ENCODE data around the gene OCA2. TPM values are rescaled to one million over a fixed set of nuclear protein-coding genes. Genes with fewer than 3 reads are reported as not detected.

OCA2 gene
- total and polyA plus RNA-seq, 2 donors from 2014 or later = 0.45 to 2.5 TPM

- Histone ChIP-seq H3K4me1 (ENCODE audit: control insufficient read depth in 2 of 3, insufficient read depth in 2 of 3, low read depth in 1 of 3, low read length in 3 of 3) (no peaks in the 10 kb centered on the region), H3K9me3 (ENCODE audit: control insufficient read depth in 2 of 3, insufficient read depth in 1 of 3, low read length in 3 of 3) (peaks cover 0 to 6% (median 3%) of the 10 kb centered on the region in 3 donors), H3K36me3 (ENCODE audit: control insufficient read depth in 2 of 3, insufficient read depth in 3 of 3, low read length in 3 of 3) (no peaks in the 10 kb centered on the region), H3K27me3 (ENCODE audit: control insufficient read depth, insufficient read depth, low read length) (no peaks in the 10 kb centered on the region), H3K27ac (ENCODE audit: low read depth in 2 of 2, low read length in 2 of 2) (no peak overlapping the region), H3K4me3 (ENCODE audit: low read length in 3 of 3) (no peak overlapping the region), H3K9ac (ENCODE audit: low read length in 3 of 3) (no peak overlapping the region)
- intact Hi-C loops (cut with DNase I) = no loop called here
- DNase-seq = no peak
- TF ChIP-seq CTCF (IDR thresholded peaks at IDR 0.05; ENCODE audit: borderline replicate concordance, extremely low read depth, insufficient read depth) = no peak
- FAIRE-seq = no peak
Observed at GRCh38 chr15:27820232-27820631, 278.9 kb downstream of the OCA2 start.

- H3K9me3 ChIP-seq (ENCODE audit: control insufficient read depth in 2 of 3, insufficient read depth in 1 of 3, low read length in 3 of 3) = peaks cover 0 to 6% (median 3%) of the 10 kb centered on the region in 3 donors
- intact Hi-C loops (cut with DNase I) = no loop called here
- H3K4me3 ChIP-seq (ENCODE audit: low read length in 3 of 3) = no peak overlapping the region
- H3K27ac ChIP-seq (ENCODE audit: low read depth in 2 of 2, low read length in 2 of 2) = no peak overlapping the region
- no peaks in the 10 kb centered on the region for H3K27me3 ChIP-seq (ENCODE audit: control insufficient read depth, insufficient read depth, low read length)
- TF ChIP-seq CTCF (IDR thresholded peaks at IDR 0.05; ENCODE audit: borderline replicate concordance, extremely low read depth, insufficient read depth) = no peak
- no peaks in the 10 kb centered on the region for H3K36me3 ChIP-seq (ENCODE audit: control insufficient read depth in 2 of 3, insufficient read depth in 3 of 3, low read length in 3 of 3)
- no peak overlapping the region for H3K9ac ChIP-seq (ENCODE audit: low read length in 3 of 3)
- DNase-seq (no peak), FAIRE-seq (no peak)
- H3K4me1 ChIP-seq (ENCODE audit: control insufficient read depth in 2 of 3, insufficient read depth in 2 of 3, low read depth in 1 of 3, low read length in 3 of 3) = no peaks in the 10 kb centered on the region
Observed at GRCh38 chr15:27817258-27817657, 281.9 kb downstream of the OCA2 start.

GRCh38 chr15:27816790-27817189, 282.3 kb downstream of the OCA2 start:
- intact Hi-C loops (cut with DNase I) = no loop called here
- Histone ChIP-seq H3K27me3 (ENCODE audit: control insufficient read depth, insufficient read depth, low read length) (no peaks in the 10 kb centered on the region), H3K4me1 (ENCODE audit: control insufficient read depth in 2 of 3, insufficient read depth in 2 of 3, low read depth in 1 of 3, low read length in 3 of 3) (no peaks in the 10 kb centered on the region), H3K9ac (ENCODE audit: low read length in 3 of 3) (no peak overlapping the region), H3K27ac (ENCODE audit: low read depth in 2 of 2, low read length in 2 of 2) (no peak overlapping the region), H3K9me3 (ENCODE audit: control insufficient read depth in 2 of 3, insufficient read depth in 1 of 3, low read length in 3 of 3) (peaks cover 0 to 6% (median 3%) of the 10 kb centered on the region in 3 donors), H3K4me3 (ENCODE audit: low read length in 3 of 3) (no peak overlapping the region), H3K36me3 (ENCODE audit: control insufficient read depth in 2 of 3, insufficient read depth in 3 of 3, low read length in 3 of 3) (no peaks in the 10 kb centered on the region)
- FAIRE-seq (no peak), DNase-seq (no peak)
- TF ChIP-seq CTCF (IDR thresholded peaks at IDR 0.05; ENCODE audit: borderline replicate concordance, extremely low read depth, insufficient read depth) = no peak

GRCh38 chr15:27815035-27815434, 284.1 kb downstream of the OCA2 start:
- Histone ChIP-seq H3K27ac (ENCODE audit: low read depth in 2 of 2, low read length in 2 of 2) (no peak overlapping the region), H3K27me3 (ENCODE audit: control insufficient read depth, insufficient read depth, low read length) (no peaks in the 10 kb centered on the region), H3K4me1 (ENCODE audit: control insufficient read depth in 2 of 3, insufficient read depth in 2 of 3, low read depth in 1 of 3, low read length in 3 of 3) (no peaks in the 10 kb centered on the region), H3K9ac (ENCODE audit: low read length in 3 of 3) (no peak overlapping the region), H3K4me3 (ENCODE audit: low read length in 3 of 3) (no peak overlapping the region), H3K36me3 (ENCODE audit: control insufficient read depth in 2 of 3, insufficient read depth in 3 of 3, low read length in 3 of 3) (no peaks in the 10 kb centered on the region), H3K9me3 (ENCODE audit: control insufficient read depth in 2 of 3, insufficient read depth in 1 of 3, low read length in 3 of 3) (peaks cover 0 to 6% (median 3%) of the 10 kb centered on the region in 3 donors)
- DNase-seq (no peak), FAIRE-seq (no peak)
- intact Hi-C loops (cut with DNase I) = no loop called here
- TF ChIP-seq CTCF (IDR thresholded peaks at IDR 0.05; ENCODE audit: borderline replicate concordance, extremely low read depth, insufficient read depth) = no peak
